ENCODE measurements around the gene AFM. TPM values are rescaled to one million over a fixed set of nuclear protein-coding genes. Genes with fewer than 3 reads are reported as not detected.

AFM gene
- total RNA-seq, 1 donor from 2014 or later, result 2.9 TPM

DNA sequence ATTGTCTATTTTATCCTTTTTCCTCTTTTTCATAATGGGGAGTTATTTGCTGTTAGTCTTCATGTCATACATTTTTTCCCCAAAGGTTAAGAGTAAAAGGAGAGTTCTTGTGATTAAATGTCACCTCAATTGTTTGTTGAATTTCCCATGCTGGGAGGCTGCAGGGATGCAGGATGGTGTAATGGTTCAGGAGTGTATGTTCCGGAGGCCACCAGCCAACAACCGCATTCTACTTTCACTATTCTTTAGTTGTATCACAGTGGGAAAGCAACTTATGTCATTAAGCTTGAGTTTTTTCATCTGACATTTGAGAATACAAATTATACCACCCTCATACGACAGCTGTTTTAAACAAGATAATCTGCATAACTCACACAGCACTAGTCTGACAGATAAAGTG, 30.1 kb upstream of the AFM start:
- H3K4me3 Mint-ChIP-seq, result no peak overlapping the region
- TF ChIP-seq, protein P1, sequence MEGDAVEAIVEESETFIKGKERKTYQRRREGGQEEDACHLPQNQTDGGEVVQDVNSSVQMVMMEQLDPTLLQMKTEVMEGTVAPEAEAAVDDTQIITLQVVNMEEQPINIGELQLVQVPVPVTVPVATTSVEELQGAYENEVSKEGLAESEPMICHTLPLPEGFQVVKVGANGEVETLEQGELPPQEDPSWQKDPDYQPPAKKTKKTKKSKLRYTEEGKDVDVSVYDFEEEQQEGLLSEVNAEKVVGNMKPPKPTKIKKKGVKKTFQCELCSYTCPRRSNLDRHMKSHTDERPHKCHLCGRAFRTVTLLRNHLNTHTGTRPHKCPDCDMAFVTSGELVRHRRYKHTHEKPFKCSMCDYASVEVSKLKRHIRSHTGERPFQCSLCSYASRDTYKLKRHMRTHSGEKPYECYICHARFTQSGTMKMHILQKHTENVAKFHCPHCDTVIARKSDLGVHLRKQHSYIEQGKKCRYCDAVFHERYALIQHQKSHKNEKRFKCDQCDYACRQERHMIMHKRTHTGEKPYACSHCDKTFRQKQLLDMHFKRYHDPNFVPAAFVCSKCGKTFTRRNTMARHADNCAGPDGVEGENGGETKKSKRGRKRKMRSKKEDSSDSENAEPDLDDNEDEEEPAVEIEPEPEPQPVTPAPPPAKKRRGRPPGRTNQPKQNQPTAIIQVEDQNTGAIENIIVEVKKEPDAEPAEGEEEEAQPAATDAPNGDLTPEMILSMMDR (conservative IDR thresholded peaks at IDR 0.05), result no peak
- H3K4me1 Mint-ChIP-seq (ENCODE audit: unreplicated experiment), result peaks cover 9% of the 10 kb centered on the region
- no peak for DNase-seq (ENCODE audit: extremely low spot score, unreplicated experiment)
- no peaks in the 10 kb centered on the region for H3K36me3 Mint-ChIP-seq
- H3K27ac Mint-ChIP-seq, result no peak overlapping the region
- no peaks in the 10 kb centered on the region for H3K9me3 Mint-ChIP-seq
- peaks cover 15% of the 10 kb centered on the region for H3K27me3 Mint-ChIP-seq

DNA sequence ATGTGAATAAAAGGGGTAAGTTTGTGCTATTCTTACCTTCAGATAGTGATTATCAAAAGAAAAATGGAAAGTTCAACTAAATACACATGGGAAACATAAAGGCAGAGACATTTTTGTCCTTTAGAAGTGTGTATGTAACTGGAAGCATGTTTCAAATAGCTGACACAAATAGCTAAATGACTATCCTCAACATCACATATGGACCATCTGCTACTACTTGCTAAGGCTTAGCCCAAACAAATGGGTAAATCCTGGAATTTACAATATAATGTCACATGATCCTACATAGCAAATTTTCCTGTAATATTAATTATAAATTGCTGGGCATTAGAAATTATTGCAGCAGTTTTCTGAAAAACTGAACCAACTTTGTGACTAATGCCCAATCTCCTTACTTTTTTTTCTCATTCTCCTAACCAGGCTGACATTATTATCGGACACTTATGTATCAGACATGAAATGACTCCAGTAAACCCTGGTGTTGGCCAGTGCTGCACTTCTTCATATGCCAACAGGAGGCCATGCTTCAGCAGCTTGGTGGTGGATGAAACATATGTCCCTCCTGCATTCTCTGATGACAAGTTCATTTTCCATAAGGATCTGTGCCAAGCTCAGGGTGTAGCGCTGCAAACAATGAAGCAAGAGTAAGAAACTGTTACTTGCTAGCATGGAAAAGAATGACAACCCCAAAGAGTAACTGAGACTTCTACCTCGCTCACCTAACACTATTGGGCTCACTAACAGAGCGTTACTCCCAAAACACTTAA, 29.4 kb upstream of the AFM start:
- H3K36me3 Mint-ChIP-seq, result no peaks in the 10 kb centered on the region
- H3K4me1 Mint-ChIP-seq (ENCODE audit: unreplicated experiment), result peaks cover 9% of the 10 kb centered on the region
- H3K4me3 Mint-ChIP-seq, result no peak overlapping the region
- H3K27ac Mint-ChIP-seq, result no peak overlapping the region
- peaks cover 12% of the 10 kb centered on the region for H3K27me3 Mint-ChIP-seq
- H3K9me3 Mint-ChIP-seq, result no peaks in the 10 kb centered on the region
- TF ChIP-seq, protein P1 (conservative IDR thresholded peaks at IDR 0.05), result no peak
- no peak for DNase-seq (ENCODE audit: extremely low spot score, unreplicated experiment)

DNA sequence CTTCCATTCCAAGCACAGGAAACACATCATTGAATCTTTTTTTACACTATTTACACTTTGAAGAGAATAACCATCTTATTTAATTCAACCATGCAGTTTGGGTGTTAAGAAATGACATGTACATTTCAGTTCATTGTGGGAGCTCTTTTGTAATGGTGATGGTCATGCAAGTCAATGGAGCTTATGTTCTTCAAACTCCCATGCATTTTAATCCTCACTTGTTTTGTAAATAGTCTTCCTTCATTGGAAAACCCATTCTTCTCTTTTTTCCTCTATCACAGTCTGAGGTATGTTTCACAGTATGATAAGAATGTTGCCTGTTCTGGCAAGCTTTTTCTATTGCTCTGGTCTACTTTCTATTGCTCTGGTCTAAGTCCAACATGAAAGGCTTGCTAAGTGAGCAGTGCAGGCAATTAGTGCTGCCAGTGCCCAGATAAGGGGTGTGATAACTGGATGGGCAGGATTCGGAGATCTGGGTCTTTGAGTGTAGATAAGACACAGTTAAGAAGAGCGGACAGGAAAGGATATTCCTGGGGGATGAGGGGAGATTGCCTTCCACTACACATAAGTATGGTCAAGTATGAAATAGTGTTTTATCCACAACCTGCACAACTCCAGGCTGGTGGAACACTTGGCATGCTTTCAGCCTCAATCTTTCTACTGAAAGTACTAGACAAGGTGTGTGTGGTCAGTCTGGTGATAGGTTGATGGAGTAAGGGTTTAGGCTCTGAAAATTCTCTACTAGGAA, 28.4 kb upstream of the AFM start:
- no peak overlapping the region for H3K27ac Mint-ChIP-seq
- DNase-seq (ENCODE audit: extremely low spot score, unreplicated experiment), result no peak
- H3K27me3 Mint-ChIP-seq, result peaks cover 6% of the 10 kb centered on the region
- H3K4me1 Mint-ChIP-seq (ENCODE audit: unreplicated experiment), result peaks cover 9% of the 10 kb centered on the region
- TF ChIP-seq, protein P1 (conservative IDR thresholded peaks at IDR 0.05), result no peak
- H3K9me3 Mint-ChIP-seq, result no peaks in the 10 kb centered on the region
- H3K36me3 Mint-ChIP-seq, result no peaks in the 10 kb centered on the region
- H3K4me3 Mint-ChIP-seq, result no peak overlapping the region

DNA sequence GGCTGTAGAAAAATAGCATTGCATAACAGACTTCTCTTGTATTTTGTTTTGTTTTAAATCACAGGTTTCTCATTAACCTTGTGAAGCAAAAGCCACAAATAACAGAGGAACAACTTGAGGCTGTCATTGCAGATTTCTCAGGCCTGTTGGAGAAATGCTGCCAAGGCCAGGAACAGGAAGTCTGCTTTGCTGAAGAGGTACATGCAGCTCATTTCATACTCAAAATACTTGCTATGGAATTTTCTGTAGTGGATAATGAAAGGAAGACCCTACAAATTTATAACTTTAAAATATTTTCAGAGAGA, 27.9 kb upstream of the AFM start:
- no peaks in the 10 kb centered on the region for H3K36me3 Mint-ChIP-seq
- no peak for DNase-seq (ENCODE audit: extremely low spot score, unreplicated experiment)
- no peak overlapping the region for H3K4me3 Mint-ChIP-seq
- TF ChIP-seq, protein P1 (conservative IDR thresholded peaks at IDR 0.05), result no peak
- H3K4me1 Mint-ChIP-seq (ENCODE audit: unreplicated experiment), result peaks cover 9% of the 10 kb centered on the region
- peaks cover 5% of the 10 kb centered on the region for H3K27me3 Mint-ChIP-seq
- H3K9me3 Mint-ChIP-seq, result no peaks in the 10 kb centered on the region
- H3K27ac Mint-ChIP-seq, result no peak overlapping the region

DNA sequence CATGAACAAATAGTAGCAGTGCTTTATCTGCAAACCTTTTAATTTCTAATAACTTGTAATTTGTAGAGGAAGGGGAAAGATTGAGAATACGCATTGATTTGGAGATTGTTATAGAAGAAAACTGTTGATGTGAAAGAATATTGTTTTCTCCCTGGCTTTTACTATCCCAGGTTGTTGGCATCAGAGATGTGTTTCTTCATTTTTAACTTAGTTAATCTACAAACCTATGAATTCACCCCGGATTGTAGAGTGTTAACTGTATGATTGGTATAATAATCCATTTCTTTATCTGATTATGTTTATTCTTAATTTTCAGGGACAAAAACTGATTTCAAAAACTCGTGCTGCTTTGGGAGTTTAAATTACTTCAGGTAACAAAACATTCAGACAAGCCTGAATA, 26.6 kb upstream of the AFM start:
- Mint-ChIP-seq H3K4me1 (ENCODE audit: unreplicated experiment) (peaks cover 9% of the 10 kb centered on the region), H3K27me3 (peaks cover 2% of the 10 kb centered on the region), H3K36me3 (no peaks in the 10 kb centered on the region), H3K27ac (no peak overlapping the region), H3K9me3 (no peaks in the 10 kb centered on the region), H3K4me3 (no peak overlapping the region)
- DNase-seq (ENCODE audit: extremely low spot score, unreplicated experiment), result no peak
- TF ChIP-seq, protein P1 (conservative IDR thresholded peaks at IDR 0.05), result no peak

All from type B pancreatic cell (in vitro differentiated cells).